AG08395 (cell line): ENCODE data around the gene TPSB2.

Experiments
- DNase-seq: peaks from one replicate; pipeline ENCODE4 v3.0.0; 2012; ENCODE audit warnings: mixed read lengths, low spot score

The TPSB2 gene

DNA sequence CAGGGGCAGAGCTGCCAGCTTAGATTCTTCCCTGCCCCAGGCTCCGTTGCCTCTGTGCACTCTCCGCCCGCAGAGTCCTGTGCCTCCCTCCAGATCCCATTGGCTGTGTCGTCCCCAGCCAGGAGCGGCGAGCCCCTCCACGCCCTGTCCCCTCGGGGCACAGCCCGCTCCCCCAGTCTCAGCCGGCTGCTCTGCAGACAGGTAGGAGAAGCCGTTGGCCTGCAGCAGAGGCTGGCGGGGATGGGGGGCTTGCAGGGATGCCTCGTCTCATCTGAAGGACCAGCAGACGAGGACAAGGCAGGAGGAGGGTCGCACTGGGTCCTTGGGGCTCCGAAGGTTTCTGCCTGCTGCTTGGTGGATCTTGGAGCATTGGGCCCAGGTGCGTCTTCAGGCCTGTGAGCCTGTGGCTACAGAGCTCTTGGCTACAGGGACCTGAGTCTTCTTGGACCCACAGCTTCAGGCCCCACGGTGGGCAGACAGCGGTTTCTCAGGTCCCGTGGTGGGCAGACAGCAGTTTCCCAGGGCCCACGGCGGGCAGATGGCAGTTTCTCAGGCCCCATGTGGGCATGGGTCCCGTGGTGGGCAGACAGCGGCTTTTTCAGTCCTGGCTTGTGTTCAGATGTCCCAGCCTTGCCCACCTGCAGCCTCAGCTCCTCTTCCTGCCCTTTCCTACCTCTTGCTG lies 10.9 kb downstream of the TPSB2 start:
- DNase-seq, result no peak

- DNase-seq, result no peak
These were observed 11.7 kb downstream of the TPSB2 start for GRCh38 chr16:1218061-1218929.

DNA sequence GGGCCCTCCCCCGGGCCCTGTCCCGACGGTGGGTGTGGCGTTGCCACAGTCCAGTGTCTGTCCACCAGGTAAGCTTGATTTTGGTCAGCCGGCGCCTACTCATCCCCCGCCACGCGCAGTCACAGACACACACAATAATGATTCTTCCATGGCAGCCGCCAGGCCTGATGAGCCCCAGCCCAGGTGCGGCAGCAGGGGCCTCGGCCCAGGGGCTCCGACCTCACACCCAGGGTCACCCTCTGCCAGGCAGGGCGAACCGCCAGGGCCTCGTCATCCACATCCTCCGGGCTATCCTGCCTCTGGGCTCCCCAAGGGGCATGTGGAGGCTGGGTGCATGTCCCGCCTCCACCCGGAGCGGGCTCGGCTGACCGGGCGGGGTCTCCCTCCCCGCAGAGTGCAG lies 12.5 kb downstream of the TPSB2 start:
- DNase-seq, result no peak

DNA sequence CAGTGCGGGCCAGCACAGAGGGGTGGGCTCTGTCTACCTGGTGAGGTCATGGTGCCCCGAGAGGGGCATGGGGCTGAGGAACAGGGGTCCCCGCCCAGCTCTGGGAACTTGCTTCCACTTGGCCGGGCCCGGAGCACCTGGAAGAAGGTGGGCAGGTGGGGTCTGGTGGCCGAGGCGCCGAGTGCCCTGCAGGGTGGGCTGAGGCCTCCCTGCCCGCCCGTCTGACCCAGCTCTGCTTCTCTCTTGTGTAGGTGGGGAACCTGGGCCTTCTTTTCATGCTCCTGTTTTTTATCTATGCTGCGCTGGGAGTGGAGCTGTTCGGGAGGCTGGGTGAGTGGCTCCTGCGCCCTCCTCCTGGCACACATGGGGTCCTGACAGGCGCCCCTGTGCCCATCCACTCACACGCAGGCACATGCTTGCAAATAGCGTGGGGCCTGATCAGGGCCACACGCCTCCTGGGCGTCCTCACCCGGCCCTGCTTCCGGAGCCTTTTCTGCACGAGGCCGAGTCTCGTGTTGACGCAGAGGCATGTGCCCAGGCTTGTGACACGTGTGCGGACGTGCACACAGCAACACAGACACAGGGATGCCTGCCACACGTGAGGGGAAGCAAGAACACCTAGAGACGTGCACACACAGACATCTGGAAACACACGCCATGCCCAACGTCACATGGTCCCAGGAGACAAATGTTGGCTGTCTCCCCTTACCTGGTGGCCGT lies 13.1 kb downstream of the TPSB2 start:
- DNase-seq, result no peak

DNA sequence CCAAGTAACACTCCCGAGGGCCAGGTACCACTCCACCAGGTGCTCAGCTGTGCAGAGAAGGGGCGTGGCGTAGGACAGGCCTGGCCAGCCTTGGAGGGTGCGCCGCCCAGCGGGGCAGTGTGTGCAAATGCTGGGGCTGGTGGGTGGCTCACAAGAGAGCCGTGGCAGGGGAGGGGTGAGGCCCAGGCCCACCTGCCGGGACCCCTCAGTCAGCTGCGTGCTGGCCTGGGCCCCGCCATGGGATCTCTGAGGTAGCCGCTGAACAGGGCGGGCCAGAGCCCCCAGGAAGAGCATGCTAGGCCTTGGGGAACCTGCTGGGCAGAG lies 13.7 kb downstream of the TPSB2 start:
- DNase-seq, result no peak

GRCh38 chr16:1215574-1216295 lies 14.2 kb downstream of the TPSB2 start:
- no peak for DNase-seq

DNA sequence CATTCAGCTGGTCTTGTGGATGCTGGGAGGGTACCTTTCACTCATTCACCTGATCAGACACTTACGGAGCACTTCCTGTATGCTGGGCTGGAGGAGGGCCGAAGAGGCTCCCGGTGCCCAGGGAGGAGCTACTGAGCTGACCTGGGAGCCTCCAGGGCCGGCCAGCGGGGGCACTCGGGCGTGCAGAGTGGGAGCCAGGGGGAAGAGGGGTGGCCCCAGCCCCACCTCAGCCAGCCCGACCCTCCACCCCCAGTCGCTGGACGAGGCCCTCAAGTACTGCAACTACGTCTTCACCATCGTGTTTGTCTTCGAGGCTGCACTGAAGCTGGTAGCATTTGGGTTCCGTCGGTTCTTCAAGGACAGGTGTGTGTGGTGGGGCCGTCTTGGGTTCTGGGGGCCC lies 15.3 kb downstream of the TPSB2 start:
- DNase-seq, result no peak

GRCh38 chr16:1213796-1214372 lies 16.1 kb downstream of the TPSB2 start:
- DNase-seq, result no peak

DNA sequence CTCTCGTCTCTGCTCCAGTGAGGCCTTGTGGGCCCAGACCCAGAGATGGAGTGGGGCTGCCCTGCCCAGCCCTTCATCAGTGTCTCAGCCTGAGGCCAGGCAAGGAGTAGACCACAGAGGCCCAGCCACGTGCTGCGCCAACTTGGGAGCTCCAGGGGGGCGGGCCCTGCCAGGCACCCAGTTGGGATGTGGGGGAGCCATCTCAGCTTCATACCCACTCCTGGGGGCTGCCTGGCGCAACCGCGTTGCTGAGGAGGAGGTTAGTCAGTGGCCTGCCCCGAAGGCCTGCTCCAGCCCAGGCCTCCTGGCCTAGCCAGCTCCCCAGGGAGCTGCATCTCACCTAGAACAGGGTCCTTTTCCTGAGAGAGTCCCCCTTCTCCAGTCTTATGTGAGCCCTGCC lies 16.8 kb downstream of the TPSB2 start:
- no peak for DNase-seq

DNA sequence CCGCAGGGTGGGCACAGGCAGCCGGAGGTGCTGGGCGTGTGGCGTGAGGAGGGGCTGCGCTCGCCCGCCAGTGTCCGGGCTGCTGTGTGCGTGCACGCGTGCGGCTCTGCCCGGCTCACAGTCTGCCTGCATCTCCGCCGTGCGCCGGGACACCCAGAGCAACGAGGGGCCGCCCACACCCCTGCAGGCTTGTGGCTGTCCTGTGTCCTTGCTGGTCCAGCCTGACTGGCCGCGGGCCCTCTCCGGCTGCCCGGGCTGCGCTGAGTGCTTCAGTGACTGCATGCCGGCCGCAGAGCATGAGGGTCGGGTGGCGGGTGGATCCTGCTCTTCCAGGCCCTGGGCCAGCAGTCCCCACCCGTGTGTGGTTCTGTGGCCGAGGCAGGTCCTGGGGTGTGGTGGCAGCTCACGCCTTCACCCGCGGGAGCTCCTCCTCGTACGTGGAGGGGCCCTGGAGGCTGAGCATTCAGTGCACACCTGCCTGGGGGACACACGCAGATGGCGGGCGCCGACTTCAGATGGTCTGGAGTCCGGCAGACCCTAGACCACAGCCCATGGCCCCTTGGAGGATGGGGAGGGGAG lies 17.3 kb downstream of the TPSB2 start:
- DNase-seq, result no peak

DNA sequence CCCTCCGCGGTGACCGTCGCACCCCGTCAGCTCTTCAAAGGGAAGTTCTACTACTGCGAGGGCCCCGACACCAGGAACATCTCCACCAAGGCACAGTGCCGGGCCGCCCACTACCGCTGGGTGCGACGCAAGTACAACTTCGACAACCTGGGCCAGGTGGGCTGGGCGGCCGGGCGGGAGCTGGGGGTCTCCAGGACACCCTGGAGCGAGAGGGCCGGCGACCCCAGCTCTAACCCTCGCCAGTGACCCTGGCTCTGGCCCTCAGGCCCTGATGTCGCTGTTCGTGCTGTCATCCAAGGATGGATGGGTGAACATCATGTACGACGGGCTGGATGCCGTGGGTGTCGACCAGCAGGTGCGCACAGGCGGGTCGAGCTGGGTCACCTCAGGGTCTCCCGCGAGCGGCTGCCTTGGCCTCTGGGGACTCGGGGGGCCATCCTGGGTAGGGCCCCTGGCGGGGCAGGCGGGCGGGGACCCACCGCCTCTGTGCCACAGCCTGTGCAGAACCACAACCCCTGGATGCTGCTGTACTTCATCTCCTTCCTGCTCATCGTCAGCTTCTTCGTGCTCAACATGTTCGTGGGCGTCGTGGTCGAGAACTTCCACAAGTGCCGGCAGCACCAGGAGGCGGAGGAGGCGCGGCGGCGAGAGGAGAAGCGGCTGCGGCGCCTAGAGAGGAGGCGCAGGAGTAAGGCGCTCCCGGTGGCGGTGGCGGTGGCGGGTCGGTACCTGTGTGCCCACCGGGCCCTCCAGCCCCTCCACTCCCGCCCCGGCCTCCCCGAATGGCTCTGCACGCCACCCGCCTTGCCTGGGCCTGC lies 18.3 kb downstream of the TPSB2 start:
- no peak for DNase-seq

GRCh38 chr16:1210461-1210860 lies 19.5 kb downstream of the TPSB2 start:
- DNase-seq, result no peak

- no peak for DNase-seq
These were observed 20.9 kb downstream of the TPSB2 start for GRCh38 chr16:1209081-1209480.

GRCh38 chr16:1208239-1208830 lies 21.6 kb downstream of the TPSB2 start:
- no peak for DNase-seq

GRCh38 chr16:1206786-1207185 lies 23.2 kb downstream of the TPSB2 start:
- no peak for DNase-seq

- DNase-seq, result no peak
These were observed 23.7 kb downstream of the TPSB2 start for GRCh38 chr16:1206326-1206725.

GRCh38 chr16:1204933-1205332 lies 25.1 kb downstream of the TPSB2 start:
- DNase-seq, result no peak

- DNase-seq, result no peak
These were observed 27.7 kb downstream of the TPSB2 start for GRCh38 chr16:1202274-1202673.

GRCh38 chr16:1201444-1201843 lies 28.5 kb downstream of the TPSB2 start:
- no peak for DNase-seq

GRCh38 chr16:1200014-1200627 lies 29.9 kb downstream of the TPSB2 start:
- DNase-seq, result no peak
